Fibroblast of upper back skin (primary cell): ENCODE data around the gene FANCG.

Experiments used
- DNase-seq: peaks from one replicate; pipeline ENCODE4 v3.0.0-alpha.2; 2013

Gene FANCG

DNA sequence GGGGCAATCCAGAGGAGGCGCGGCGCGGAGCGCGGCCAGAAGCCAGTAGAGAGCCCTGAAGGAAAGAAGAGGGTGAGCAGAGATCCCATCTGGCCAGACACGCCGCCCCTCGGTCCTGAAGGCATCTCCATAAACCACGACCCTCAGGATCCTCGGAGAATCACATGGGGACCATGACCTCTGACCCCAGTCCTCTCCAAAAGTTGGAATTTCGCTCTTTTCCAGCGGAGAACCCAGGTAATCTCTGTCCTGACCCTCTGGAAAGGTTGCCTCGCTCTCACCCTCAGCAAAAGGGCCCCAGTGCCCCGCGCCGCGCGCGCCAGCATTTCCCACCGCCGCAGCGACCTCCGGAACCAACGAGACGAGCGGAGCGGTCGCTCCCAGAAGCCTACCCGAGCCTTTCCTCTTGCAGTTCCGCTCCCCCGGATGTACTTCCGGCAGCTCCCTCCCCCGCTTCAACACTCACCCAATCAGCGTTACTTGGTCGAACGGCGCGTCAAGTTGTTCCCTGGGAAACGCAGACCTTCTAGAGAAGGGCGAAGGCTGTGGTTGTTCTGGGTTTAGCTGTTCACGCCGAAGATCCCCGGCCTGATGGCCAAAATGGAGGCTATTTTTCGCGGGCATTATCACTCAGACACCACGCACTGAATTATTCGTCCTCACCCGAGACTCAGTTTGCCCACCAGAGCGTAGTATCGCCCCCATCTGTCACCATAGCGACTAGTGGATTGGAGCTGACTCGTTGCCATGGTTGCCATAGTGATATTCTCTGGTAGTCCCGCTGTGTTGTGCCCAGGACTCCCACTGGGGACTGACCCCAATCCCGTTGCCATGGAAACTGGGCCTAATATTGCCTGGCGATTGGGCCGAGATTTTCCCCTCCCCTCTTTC, 23.3 kb upstream of the FANCG start, which contains the start of gene STOML2:
Gene STOML2 (minus strand): TSS at position 363 of the 891 bp plus-strand sequence. CDS start 37 bp downstream, at position 326.
- peak; percentile 94 for DNase-seq

DNA sequence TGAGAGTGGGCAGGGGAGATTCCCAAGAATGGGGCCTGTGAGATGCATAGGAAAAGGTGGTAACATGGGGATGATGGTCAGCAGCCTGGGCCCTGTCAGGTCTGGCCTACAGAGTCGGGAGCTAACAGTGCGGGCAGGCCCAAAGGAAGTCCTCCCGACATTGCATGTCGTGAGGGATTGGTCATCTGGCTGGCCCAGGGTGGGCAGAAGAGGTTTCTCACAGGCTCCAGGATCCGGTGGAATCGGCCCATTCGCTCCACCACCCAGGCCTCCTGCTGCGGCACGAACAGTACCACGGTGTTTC, 22.7 kb upstream of the FANCG start:
- DNase-seq: no peak

DNA sequence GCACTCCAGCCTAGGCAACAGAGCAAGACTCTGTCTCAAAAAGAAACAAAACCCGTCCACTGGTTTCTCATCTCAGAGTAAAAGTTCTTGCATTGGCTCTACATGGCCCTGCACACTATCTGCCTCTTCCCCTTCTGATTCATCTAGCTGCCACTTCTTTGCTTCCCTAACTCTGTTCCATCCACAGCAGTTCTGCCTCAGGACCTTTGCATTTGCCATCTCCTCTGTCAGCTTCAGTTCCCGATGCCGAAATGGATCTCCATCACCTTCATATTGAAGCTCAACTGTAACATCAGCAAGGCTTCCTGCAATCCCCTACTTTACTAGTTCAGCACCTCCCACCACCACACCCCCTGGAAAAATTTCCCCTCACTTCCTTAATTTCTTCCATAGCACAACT, 17.8 kb upstream of the FANCG start:
- no peak for DNase-seq

DNA sequence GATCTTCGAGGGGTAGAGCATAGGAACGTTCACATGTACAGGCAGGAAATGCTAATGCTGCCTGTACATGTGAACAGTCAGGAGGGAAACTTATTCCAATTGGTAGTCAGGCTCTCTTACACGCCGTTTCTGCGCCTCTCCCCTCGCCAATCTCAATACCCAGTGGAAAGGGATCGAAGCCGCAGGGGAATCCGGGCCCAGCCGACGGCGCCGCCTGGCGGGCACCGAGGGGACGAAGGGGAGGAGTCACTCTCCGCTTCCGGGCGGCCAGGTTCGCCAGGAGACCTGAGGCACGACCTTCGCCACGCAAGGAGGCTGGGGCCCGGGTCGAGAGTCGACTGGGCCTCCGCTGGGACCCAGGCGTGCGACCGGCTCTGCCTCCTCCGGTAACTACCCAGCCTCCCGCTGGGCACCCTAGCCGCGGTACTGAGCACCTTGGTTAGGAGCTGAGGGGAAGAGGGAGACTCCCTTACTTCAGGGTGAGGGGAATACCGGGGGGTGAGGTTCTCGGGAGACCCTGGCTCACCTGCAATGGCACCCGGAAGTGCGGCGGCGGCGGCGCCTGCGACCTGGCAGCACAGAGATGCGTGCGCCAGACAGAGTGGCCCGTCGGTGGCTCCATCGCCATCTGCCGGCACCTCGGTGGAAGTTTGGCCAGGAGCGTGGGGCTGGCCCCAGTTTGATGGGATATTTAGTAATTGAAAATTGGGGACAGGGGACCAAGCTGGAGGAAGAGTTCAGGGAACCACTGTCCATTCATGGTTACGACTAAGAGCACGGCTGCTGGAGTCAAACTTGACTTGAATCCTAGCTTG, 16.5 kb upstream of the FANCG start, which contains the start of gene PIGO:
Gene PIGO (minus strand): TSS at position 557 of the 815 bp plus-strand sequence. CDS start 1,026 bp downstream, outside the sequence.
- DNase-seq: peak; percentile 79

DNA sequence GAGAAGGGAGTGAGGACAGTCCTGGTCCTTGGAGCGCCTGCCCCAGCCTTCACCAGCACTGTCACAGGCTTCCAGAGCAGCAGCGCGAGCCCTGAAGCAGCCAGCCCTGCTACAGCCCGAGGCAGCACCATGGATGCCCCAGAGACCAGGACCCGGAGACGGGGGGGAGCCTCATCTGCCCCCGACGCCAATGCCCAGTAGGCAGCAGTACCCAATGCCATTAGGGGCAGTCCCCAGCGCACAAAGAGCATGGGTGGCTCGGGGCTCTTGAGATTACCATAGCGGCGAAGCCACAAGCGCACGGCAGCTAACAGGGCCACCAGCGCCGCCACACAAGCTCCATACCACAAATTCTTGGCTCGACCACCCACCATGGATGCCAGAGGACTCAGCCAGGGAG, 11.8 kb upstream of the FANCG start:
- DNase-seq: no peak

DNA sequence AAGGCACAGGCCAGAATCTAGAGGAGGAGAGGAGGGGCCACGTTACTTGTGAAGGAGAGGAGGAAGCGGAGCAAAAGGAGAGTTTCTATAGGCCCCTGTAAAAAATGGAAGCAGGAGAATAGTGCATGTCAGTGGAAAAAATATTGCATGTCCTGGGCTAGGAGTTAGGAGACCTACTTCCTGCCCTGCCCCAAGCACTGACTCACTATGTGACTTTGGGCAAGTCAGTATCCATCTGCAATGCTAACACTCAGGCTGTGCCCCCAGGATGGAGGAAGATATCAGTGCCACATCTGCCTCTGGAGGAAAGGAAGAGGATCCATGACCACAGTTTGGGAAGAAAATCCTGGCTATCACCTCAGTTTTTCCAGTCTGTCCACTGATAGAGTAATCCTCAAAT, 9.7 kb upstream of the FANCG start:
- no peak for DNase-seq

DNA sequence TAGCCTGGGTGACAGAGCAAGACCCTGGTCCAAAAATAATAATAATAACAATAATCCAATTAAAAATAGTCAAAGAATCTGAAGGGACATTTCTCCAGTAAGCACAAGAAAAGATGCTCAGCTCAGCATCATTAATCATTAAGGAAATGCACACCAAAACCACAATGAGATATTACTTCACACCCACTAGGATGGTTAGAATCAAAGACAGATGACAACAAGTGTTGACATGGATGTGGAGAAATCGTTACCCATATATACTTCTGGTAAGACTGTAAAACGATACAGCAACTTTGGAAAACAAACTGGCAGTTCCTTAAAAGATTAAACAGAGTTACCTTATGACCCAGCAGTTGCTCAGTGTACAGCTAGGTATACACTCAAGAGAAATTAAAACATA, 5.3 kb upstream of the FANCG start:
- no peak for DNase-seq

DNA sequence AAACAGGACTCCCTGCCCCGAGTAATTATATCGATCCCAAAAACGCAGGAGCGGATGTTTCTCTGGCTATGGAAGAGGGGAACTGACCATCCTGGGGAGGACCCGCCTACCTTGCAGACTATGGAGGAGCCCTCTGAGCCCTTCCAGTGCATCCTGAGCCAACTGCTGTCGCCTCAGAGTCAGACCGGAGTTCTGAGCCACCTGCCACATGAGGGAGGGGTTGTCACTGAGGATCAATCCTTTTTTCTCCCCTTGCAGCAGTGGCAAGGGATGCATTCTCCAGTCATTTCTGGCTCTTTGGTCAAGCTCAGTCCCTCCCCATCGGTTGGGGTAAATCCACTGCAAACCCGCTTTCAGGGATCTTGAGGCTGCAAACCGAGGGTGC, 709 bp downstream of the FANCG start:
- no peak for DNase-seq

DNA sequence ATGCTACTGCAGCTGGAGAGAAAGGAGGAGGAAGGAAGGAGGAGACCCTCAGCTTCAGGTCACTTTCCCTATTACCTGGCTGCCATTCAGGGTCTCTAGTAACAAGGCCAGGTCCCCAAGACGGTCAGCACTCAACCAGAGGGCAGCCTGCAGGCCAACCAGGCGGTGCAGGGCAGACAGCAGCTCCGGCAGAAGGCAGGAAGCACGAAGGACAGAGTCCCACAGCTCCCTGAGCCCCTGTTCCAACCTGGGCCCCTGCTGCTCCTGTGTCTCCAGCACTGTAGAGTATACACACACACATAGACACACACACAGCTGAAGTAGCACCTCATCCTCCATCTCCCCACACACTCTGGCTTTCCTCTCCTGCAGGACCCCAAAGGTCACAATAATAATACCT, 1.7 kb downstream of the FANCG start:
- no peak for DNase-seq

DNA sequence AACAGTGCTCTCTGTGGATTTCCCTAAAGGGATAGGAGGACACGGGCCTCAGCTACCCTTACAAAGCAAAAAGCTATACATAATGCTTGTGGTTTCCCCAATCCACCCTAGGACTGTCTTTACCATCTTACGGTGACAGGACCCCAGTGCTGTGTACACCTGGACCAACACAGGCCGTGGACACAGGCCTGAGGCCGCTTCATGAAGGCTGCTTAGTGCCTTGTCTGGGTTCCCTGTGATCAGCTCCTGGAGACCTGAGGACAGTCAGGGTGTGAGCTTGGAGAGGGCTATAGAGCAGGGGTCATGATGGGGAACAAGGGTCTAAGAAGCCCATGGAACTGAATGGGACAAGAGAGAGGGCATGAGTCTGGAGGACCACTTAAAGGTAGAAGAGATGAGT, 2.9 kb downstream of the FANCG start:
- no peak for DNase-seq

DNA sequence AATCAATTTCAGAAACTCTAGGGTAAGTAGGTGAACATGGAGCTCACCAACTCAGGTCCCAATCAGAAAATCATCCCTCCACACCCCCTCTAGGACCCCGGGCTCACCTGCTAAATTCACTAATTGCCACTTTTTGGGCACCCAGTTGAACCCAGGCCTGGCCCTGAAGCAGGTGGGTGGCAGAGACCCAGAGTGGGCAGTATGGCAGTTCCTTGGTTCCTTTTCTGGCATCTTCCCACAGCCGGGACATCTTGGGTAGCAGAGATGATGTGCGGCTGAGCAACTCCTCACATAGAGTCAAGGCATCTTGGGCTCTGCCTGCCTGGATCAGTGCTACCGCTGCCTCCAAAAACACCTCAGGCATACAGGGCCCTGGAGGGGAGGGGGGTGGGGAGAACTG, 4.4 kb downstream of the FANCG start:
- no peak for DNase-seq

DNA sequence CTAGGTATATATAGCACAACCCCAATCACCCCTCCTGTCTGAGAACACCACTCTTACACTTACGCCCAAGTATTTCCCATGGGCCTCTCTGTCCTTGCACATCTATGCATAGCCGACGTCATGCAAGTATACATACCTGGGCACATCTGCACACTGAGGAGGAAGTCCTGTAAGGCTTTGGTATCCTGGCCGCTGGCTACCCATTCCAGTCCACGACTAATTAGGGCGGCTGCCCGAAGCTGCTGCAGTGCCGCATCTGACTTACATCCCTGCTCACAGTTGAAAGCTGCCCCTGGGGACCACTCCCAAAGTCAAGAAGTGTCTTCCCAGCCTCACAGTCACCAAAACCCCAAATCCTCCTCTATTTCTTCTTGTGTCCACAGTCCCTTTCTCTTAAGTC, 5.0 kb downstream of the FANCG start:
- no peak for DNase-seq

DNA sequence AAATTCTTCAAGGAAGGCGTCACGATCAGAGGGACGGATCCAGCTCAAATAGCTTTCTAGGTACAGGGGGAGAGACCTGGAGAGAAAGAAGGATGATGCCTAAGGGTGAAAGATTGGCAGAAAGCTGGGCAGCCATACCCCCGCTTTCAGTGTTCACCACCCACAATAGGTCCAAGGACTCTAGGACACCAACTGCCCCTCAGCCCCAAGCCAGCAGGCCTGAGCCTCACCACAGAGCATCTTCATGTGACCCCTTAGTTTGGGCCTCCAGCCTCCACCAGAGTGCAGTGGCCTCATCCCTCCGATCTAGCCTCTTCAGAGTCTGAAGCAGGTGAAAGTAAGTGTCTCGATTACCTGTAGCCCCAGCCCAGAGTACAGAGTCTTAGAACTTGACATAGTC, 5.6 kb downstream of the FANCG start:
- no peak for DNase-seq

DNA sequence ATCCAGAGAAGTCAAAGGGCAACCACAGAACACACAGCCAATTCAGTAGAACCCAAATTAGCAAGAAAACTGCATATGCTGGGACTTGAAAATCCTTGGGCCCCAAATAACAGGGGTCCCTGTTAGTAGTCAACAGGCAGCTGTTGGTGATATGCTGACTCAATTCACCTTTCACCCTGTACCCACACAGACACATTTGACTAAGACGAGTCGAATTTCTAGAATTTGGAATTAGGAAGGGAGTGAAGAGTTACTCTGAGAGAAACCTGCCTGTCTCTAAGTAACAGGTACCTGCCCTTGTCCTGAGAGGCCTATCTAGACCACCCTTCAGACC, 6.5 kb downstream of the FANCG start:
- DNase-seq: no peak

DNA sequence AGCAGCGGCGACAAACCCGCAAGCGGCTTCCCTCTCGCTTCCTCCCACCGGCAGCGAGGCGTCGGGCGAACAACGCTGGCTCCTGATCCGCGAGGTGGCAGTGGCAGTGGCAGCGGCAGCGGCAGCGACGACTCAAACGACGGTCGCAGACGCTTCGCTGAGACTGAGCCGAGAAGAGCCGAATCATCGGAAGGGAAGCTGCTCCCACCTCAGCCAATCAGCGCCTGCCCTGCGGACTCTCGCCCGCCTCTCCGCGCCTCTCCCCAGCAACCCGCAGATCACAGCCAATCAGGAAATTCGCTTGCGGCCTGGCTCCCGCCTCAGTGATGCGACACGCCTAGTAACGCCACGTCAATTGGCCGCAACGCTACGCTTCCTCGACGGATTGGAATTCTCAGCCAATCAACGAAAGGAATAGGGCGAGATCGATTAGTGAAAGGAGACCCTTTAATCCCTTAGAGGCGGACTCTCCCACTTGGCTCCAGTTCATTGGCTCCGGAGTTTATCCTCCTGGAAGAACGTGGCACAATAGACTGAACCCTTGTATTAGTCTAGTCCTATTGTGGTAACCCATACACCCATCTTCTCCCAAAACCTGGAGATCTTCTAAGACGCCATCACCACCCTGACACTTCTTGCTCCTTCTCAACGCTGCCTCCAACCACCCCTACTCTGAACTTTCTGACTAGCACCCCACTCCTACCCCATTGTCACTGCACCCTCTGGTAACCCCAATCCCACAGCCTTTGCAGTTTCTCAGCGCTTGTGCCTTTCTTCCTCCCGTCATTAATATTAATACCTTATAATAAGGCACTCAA, 7.1 kb downstream of the FANCG start, which contains the start of gene VCP:
Gene VCP (minus strand): TSS at position 165 of the 818 bp plus-strand sequence. CDS start 272 bp downstream, outside the sequence.
- DNase-seq: peak; percentile 100

DNA sequence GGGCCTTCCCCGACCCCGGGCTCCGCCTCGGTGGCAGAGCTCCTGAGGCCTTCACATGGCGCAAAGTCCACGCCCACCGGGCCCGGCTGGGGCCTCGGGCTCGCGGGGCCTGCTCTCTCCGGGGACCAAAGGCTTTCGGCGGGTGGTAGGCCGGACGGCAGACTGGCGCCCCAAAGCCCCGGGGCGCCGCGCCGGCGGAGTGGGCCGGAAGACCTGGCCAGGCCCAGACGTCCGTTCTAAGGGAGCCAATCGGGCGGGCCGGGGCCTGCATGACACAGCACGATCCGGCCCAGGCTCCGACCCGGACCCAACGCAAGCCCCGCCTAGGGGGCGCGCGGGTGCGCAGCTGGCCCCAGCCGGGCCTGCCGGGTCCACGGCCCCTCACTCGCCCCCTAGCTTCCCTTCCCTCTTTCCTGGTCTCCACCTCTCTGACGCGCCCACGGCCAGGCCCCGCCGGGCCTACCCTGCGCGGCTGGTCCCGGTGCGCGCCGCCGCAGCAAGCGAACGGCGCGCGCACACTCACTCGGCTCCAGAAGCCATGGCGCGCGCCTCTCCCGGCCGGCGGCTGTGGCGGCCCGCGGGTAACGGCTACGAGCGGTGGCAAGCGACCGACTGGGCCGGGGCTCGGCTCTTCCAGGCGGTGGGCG, 7.8 kb downstream of the FANCG start:
- DNase-seq: peak; percentile 77

DNA sequence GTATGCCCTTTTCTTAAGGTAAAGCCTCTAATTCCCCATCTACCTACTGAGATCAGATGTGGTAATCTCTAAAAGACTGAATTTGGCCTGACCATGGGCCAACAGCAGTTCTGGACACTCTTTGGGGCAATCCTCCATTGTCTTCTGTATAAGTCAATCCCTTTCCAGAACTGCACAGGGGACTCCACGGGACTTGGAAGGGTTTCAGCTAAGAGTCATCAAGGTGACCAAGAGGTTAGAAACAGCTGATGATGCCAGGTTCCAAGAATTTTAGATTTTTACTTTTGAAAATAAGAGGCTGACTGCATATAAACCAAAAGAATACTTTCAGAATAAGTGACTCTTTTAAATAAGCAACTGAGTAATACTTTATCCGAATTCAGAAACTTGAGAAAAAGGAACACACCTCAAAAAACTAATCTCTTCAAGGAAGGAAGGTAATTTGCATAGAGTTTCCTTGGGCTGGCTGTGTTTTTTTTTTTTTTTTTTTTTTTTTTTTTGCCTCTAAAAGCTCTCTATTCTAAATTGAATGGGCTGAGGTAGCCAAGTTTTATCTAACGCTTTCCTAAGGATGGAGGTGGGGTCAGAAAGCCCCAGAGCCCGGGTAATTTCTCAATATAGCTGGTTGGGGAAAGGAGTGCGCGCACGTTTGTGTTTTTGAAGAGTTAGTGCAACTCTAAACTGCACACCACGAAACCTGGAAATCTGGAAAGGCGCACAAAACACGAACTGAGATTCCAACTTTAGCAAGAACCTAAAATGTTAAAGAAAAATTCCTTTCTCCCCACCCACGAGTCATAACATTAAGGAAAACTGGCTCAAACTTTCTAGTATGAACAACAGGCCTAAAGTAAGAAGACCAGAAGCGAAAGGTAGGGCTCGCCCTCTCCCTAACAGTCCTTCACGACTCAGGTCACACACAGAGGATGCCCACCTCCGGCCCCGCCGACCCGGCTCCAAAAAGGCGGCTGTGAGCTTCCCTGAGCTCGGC, 8.6 kb downstream of the FANCG start:
- DNase-seq: peak; percentile 35

DNA sequence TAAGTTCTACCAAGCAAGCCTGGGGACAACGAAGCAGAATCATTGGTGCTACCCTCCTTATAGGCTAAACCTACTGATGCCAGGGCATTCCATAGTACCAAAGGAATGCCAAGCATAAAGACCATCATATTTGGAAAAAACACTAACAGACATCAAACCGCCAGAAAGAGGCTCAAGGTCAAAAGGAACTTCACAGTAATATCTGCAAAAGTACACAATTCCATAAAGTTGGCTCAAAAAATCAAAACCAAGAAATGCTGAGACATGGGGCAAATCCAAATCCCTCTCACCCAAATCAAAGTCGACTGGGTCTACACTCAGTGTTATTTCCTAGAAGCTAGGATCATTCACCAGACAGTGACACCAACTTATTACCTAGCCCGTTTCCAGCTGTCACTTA, 10.7 kb downstream of the FANCG start:
- DNase-seq: no peak

DNA sequence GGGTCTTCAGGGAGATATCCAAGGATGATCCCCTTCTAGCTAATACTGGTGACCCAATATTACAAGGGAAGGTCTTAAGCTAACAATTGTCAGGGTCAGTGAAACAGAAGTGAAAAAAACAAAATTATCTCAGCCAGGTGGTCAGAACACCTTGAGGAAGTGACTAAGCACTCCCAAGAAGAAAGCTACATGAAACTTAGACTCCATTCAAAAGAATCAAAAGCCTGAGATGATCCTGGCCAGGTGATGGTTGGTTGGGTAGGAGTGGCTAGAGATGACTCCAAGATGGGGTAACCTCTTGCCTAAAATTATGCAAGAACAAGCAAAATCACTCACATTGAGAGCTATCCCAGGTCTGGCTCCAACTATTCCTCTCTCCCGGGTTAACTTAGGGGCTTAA, 12.7 kb downstream of the FANCG start:
- no peak for DNase-seq

DNA sequence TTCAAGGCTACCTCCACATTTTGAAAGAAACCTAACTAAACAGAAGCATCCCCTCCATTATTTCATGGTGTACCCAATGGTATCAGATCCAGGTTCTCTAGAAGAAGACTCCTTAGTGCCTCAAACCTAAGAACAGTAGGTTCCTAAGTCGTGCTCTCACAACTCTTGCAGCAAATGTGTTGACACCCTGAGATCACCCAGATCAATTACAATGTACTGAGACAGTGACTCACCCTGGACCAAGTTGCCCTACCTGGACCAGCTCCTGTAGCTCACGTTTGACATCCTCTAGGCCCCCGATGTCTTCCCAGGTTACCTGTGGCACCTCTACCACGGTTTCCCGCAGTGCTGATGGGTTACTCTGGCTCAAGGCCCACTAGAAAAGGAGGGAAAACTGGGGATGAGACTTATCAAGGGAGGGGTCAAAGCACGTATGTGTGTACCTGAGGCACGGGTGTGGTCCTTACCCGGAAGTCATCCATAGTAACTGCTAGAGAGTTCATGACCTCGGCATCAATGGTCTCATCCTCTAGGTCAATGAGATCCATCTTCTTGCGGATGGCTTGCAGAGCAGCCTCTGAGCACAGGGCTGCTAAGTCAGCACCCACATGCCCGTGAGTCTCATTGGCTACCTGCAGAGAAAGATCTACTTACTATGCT, 19.1 kb downstream of the FANCG start:
- DNase-seq: no peak

DNA sequence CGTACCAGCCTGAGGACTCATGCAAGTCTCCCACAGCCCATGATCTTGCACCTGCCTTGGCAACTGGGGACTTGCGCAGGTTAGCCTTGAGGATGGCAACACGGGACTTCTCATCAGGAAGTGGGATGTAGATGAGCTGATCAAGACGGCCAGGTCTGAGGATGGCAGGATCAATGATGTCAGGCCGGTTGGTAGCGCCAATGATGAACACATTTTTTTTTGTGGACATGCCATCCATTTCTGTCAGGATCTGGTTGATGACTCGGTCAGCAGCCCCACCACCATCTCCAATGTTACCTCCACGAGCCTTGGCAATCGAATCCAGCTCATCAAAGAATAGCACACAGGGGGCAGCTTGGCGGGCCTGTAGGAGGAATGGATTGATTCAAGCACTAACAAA, 20.3 kb downstream of the FANCG start:
- DNase-seq: no peak
